ENCODE results near the gene GADL1.

The GADL1 gene

DNA sequence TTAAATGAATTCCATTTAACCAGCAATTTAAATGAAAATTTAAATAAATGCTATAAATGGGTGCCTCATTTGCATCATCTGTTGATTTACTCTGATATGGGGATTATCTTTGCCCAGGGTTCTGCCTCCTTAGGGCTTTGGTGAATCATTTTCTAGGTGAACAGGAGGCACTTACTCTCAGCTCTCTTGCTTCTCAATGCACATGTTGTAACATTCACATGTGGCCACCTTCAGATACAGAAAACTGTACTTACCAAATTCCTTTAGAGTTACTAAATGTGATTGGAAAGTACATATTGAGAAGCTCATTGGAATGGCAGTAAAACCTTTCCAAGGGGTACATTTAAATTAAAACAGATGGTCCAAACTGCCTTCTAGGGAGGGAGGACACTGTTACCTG, 20.8 kb downstream of the GADL1 start:
- no peak for DNase-seq

DNA sequence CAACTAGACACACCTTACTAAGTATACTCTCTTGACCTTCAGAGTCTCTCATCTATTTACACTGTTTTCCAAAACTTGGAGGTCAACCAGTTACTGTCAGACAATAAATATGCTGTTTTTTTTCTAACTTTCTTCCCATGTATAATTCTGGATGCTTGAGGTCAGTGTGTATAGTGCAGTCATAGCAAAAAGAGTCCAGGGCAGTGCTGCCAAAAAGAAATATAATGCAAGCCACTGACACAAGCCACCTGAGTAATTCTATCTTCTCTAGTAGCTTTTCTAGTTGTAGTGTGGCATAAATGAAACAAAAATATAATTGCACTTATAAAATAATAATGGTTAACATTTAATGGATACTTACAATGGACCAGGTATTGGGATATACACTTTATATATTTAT, 21.6 kb downstream of the GADL1 start:
- DNase-seq = no peak

DNA sequence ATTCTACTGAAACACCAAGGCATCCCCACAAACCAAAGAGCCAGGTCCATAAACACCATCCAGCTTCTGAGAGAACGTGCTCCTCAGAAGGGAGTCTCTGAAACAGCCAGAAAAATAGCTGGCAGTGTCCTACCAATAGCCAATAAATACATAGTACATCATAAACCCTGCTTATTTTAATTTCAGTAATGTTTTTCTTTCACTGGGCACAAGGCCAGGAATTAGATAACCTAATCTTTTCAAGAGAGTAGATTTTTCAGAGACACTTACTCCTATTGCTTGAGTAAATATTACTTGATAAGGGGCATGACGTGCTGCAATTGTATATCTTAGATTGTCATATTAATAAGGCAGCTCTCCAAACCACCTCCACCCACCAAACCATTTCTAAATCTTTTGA, 22.7 kb downstream of the GADL1 start:
- no peak for DNase-seq

DNA sequence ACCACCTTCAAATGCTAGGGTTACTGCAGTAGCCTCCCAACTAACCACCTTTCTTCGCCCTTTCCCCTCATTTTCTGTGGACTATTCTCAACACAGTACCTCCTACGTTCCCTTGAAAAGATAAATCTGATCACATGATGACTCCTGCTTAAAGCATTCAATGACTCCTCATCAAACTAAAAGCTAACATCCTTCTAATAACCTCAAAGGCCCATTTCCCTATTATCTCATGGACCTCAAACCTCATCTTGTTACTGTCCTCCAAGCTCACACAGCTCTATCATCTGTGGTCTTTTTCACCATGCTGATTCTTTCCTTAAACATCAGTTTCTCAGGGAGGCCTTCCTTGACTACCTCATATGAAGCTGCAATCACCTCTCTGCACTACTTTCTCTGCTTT, 29.6 kb downstream of the GADL1 start:
- DNase-seq = no peak

DNA sequence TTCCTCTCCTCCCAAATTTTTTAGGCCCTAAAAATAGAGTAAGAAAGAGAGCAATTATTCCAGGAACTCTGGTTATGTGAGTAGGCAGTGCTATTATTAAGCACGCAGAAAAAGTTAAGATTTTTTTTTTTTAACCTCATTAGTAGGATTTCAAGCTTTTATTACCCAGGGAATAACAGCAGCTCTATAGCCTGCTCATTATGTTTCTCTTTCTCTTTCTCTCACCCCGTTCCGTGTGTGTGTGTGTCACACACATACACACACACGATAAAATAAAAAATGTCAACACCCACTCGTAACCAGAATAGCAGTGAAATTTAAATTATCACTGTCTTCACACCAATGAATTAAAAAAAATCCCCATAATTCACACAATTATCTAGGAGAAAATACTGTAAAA, 30.3 kb downstream of the GADL1 start:
- DNase-seq = no peak

DNA sequence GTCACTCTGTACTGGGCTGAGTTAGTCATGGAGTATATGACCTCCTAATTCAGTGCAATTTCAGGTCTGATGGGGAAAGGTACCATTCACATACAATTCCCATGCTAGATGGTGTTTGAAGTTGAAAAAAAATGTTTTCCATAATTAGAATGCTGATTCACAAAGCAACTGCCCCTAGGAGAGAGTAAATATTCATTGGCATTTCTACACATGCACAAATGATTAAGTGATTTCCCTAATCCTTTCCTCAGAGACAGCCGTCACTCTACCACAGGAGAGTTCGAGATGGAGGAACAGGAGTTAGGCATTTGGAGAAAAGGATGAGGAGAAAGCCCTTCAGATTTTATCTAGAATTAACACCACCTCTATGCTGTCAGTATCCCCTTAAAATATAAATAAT, 32.5 kb downstream of the GADL1 start:
- no peak for DNase-seq

DNA sequence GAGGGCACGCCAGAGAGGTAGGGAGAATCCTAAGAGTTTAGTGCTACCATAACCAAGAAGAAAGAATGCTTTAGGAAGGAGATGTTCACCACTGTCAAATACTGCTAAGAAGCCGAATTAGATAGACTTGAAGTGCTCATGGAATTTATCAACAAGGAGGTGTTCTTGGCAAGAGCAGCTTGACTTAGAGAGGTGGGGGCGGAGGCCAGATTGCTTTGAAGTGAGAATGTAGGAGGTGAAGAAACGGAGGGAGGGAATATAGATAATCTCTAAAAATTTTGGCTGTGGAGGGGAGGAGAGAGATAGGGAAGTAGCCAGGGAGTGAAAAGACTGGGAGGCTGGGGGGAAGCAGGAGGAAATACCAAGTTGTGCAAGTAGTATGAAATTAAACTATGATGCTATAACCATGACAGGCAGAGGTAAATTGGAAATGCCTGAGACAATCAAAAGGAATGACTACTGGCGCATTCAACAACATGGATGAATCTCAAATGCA, 35.5 kb downstream of the GADL1 start:
- no peak for DNase-seq

DNA sequence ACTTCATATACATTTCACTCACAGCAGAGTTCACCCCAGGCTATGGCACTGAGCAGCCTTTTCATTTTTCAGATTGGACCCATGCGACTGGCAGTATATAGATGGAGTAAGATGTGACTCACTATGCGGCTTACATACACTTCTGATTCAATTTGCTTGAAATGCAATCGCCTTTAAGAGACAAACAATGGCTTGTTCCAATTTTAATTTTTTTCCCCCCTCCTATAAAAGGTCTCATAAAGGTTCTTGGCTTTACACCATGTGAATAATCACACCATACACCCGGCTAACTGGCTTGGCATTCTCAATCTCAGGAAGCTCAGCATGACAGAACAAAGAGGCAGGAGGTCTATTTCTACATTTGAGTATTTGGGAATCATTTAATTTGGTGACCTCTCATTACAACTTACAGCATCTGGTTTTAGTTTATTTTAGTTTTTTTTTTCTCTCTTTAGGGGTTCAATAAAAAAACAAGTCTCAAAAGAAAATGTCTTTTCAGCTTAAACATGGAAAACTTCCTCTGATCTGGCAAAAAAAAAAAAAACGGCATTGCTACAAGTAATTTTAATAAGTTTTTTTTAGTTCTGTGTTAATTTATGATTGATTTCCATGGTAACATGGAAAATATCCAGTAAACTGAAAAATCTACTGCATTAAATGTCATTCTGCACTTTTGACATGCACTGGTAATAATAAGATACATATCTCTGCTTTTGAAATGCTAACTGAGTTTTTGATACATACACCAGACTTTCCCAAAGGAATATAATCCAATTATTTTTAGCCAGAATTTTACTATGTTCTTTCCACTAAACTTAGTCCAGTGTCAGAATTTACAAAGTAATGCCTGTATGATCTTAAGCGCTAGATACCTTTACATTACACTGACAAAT, 38.8 kb downstream of the GADL1 start:
- DNase-seq = no peak

DNA sequence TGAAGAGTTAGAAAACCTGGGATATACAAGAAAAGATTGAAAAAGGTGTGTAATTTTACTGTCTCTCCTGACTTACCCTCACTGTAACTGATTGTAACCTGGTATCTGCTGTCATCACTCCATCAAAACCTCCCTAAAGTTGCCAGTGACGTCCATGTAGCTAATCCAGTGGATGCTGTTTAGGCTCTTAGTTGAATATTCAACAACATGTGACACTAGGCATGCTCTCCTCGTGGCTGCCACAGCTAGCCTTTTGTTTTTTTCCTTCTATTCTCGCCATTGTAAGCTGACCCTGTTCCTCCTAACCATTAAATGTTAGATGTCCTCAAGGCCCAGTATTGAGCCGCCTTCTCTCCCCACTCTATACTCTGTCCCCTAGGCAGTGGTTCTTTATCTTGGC, 41.6 kb downstream of the GADL1 start:
- no peak for DNase-seq

DNA sequence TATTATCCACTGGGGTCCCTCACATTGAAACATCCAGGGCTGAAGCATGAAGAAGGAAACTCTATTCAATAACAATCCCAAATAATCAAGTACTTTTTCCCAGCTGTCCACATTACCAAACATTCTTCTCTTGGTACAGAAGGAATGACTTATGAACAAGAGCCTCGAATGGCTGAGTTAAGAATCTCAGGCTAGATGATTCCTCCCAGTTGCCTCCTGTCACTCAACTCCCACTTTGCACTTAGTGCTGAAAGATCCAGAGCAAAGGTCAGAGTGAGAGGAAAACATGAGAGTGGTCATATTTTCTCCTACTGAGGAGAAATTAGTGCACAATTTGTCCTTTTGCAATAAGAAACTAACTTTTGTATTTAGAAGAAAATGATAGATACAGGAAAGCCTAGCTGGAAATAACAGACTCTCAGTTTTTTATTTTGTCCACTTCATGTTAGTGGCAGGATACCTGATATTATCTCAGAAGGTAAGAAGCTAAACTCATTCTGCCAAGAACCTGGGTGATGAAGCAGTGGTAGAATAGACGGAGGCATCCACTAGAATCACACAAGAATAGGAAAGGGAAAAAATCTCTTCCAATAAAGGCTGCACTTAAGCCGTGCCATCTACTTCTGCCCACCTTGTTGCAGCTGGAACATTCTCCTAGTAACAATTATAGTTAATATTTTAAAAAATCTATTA, 46.2 kb downstream of the GADL1 start:
- DNase-seq = no peak

DNA sequence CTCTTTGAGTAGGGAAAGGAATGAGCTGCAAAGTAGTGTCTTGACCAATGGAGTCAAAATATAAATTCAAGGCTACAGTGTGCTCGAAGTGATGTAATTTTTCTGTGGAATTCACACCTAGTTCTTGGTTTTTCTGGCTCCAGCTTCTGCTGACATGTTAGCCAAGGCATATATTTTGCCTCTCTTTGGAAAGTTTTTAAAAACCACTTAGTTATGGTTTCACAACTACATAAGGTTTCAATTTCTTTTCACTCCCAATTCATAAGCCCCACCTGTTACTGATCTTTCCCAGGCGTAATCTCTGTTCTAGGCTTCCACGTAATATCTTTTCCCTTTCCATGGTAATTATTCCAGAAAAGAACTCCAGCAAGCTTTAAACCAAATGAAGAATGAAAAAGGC, 46.9 kb downstream of the GADL1 start:
- no peak for DNase-seq

DNA sequence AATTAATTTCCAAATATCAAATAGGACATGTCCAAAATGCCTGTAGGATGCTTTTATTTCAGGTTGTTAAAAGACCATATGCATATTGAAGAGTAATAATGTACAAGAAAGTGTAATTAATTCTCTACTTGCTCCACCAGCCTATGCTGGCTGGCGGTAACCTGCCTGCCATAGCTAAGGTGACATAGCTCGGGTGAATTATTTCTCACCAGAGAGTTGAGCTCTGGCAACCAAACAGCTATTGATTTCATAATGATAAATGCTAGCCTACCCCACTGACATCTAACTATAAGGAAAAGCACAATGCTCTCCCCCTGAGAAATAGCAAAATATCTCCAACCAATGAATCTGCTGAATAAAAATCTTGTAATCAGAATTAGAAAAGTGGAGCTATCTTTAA, 48.9 kb downstream of the GADL1 start:
- no peak for DNase-seq

DNA sequence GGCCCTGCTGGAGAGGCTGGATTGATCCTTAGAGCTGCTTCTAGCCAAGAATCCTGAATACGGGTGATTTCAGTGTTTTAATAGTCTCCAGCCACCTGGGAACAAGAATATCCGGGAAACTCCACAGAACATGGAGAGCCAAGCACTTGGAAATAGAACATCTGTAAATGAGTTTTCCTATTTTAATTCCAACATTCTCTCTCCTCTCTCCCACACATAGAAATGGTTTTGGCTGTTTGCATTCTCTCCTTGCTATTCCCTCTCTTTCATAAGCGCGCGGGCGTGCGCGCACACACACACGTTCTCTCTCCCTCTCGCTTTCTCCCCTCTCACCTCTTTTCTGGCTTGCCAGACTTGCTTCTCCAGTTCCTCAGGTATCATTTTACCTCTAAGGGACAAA, 50.6 kb downstream of the GADL1 start:
- DNase-seq = no peak

DNA sequence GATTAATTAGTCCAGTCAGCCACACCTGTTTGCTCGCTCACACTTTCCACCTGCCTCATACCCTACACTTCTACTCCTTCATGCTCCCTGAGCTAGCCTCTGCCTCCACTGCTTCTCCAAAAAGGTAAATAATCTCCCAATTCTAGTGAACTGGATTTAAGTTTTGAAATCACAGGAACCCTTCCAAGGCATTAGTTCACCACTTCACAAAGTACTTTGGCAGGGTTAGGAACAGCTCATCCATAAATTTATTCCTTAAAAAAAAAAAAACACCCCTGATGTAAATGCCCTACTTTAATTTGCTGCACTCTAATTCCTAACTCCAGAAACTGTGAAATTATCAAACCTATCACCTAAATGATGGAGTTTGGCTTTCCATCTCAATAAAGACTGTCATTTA, 58.3 kb downstream of the GADL1 start:
- no peak for DNase-seq

DNA sequence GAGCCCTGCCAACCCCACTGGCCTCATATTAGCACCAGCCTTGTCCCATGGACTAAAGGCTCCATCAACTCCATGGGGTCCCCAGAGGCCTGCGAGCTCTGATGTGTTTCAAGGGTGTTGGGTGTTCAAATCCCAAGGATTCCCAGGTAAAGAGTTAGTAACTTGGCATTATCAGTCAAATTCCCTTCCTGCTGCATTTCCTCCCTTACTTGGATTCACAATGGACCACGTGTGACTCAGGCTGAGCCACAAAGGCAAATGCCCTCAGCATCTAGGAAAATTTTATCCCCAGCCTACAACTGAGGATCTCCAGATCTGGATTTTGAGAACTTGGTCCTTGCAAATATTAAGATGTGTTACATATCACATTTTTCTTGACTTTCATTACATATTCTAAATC, 58.8 kb downstream of the GADL1 start:
- DNase-seq = no peak

DNA sequence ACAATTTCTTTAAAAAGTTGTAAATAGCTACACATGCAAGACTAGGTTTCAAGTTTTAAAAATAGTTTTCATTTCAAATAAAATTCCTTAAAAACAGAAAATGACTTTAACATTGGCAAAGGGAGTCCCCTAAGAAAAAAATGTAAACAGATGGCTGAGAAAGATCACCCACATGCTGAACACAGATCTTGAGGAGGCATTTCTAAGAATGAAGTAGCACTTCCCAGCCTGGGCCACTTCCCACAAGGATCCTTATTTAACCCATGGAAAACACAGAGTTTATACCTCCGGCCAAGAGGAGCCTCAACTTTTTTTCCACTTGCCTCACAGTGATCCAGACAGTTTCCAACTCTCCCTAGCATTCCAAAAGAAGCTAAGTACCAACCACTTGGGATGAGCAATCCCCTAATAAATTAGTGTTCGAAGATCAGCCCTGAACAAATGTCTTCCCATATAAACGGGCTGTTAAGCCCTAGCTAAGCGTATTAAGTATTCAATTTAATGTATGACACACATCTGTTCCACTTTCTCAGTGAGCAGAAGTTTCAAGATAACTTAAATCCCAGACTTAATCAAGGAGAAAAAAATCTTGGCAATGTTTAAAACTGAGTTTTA, 61.4 kb downstream of the GADL1 start:
- no peak for DNase-seq

DNA sequence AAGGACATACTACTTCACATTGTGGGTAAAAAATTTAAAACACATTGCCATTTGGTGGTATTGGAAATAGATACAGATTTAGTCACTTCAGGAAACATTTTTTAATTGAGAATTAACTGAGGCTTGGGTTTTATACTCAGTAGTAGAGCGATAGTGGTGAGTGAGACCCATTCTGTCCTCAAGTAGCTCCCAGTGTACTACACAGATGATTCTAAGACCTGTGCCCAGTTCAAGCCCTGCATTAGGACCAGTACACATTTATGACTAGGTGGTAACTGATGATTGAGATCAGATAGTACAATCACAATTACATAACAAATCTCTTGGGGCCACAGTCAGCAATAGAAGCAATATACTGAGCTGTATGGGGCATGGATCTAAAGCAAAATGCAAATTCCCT, 67.4 kb downstream of the GADL1 start:
- no peak for DNase-seq

DNA sequence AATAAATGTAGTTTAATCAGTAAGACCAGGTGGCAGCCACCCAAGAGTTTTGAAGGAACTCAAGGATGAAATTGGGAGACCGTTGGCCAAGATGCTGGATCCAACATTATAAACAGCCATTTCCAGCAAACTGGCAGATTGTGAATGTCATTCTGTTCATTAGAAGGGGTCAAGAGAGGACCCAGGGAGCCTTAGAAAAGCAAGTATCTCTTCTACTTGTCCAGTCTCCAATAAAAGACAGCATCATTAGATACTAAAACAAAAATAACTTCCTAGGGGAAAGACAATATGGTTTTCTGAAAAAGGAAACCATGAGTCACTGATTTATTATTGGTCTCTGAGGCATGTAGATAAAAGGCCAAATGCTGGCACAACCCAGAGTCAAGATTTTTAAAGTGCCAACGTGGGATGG, 67.9 kb downstream of the GADL1 start:
- no peak for DNase-seq

DNA sequence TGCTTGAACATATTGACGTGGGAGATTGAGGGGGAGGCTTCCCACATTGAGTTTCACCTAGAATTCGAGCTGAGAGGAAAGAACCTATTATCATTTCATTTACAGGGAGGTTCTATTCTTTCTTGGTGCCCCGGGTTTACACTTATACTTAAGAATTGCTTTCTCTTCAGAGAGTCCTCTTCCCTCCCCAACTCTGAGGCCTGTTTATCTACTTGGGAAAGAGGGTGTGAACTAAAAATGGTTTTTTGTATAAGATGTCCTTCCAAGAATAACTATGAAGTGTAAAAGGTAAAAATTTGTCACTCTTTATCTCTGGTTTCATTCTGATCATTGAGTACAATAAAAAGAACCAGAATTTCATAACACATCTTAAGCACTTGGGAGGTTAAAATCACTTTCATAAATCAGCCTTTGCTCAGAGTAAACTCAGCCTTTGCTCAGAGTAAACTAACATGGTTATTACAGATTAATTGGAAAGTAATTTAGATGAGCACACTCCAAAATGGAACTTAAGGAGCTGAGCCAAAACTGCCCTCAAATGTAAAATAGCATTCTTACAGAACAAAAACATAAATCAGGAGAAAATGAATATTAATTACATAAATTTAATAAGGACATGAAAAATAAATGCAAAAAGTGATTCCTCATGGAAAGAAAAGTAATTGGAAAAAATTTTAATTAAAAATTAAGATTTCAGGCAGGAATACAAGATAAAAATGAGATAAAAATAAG, 75.2 kb downstream of the GADL1 start:
- DNase-seq = no peak

DNA sequence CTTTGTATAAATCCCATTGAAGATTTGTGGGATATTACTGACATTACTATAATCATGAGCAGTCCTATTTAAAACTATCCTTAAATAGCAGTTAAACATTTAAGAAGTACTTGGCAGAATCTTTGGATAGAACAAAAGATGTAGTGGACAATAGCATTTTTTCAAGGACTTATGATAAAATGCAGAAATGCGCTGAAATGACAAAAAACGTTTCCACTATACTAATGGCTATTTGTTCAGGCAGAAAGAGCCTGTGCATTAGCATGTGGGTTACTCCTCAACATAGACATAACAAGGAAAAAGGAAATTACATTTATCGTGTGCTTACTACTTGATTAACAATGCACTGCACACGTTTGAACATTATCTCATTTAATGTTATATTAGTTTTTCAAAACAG, 80.7 kb downstream of the GADL1 start:
- DNase-seq = no peak

DNA sequence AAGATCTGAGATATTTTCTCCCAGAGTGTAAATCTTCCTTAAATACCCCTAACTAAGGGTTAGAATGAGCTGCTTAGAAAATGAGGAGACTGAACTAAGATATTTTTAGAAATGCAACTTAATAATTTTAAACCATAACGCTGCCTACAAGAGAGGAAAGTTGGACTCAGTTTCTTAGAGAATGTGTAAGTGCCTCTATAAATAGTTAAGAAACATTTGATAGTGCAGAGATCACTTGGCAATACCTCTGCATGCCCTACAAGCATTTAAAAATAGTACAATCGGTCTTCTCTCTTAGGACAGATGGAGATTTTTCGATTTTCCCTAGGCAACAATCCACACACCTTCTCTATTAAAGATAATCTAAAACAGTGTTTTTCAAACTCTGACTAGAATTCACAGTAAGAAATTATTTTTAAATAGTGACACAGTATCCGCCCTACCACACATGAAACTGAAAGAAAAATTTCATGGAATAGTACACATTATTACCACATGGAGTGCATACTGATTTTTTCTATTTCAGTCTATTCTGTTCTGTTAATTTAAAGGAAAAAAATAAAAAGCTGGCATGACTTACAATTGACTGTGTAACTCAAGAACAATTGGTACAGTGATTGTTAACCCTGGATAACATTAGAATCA, 83.2 kb downstream of the GADL1 start:
- no peak for DNase-seq

DNA sequence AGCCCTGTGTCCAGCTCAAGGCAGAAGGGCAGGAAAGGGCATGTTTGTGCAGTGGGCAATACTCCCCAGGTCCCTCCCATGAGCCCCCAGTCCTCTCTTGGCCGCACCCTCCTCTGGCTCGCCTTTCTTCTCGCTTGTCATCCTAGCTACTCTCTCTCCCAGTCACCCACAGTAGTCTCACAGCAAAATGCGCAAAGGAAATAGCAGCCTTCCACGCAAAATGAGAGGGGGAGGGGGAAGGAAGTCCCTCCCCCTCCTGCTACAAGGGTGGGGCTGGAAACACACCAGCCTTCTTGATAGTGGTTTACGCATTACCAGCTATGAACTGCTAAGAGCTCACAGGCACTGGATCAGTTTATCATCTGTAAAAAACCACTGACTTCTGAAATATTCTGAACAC, 83.8 kb downstream of the GADL1 start:
- DNase-seq = no peak

DNA sequence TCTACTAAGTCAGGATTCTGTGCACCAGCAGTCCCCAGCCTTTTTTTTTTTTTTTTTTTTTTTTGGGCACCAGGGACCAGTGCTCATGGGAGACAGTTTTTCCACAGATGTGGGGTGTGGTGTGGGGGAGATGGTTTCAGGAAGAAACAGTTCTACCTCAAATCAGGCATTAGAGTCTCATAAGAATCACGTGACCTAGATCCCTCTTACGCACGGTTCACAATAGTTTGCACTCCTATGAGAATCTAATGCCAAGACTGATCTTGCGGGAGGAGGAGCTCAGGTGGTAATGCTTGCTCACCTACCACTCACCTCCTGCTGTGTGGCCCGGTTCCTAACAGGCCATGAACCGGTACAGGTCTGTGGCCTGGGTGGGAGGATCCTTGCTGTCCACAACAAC, 88.8 kb downstream of the GADL1 start:
- DNase-seq = no peak
